GM21447 (cell line): Measurements from ENCODE around the gene EXD1.

Source experiments
- ATAC-seq: cut with Tn5 transposase; IDR thresholded peaks from one replicate; pipeline ENCODE4 v1.9.1; 2021; ENCODE audit not compliant: unreplicated experiment

The EXD1 gene

DNA sequence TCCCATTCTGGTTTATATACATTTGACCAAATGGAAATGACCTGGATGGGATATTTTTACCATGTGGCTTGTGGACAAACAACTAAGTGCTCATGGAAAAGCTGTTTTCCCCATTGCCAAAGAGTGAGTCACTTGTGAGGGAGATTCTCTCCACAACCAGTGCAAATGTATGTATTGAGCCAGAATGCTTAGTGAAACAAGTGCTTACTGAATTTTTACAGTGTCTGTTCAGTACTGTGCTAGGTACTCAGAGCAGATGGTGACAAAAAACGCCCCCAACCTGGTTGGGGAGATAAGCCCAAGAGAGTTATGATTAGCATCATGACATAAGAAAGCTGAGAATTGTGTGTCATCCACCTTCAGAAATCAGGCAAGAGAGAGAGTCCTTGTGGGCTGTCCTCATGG lies 2.8 kb upstream of the EXD1 start:
- ATAC-seq: no peak

DNA sequence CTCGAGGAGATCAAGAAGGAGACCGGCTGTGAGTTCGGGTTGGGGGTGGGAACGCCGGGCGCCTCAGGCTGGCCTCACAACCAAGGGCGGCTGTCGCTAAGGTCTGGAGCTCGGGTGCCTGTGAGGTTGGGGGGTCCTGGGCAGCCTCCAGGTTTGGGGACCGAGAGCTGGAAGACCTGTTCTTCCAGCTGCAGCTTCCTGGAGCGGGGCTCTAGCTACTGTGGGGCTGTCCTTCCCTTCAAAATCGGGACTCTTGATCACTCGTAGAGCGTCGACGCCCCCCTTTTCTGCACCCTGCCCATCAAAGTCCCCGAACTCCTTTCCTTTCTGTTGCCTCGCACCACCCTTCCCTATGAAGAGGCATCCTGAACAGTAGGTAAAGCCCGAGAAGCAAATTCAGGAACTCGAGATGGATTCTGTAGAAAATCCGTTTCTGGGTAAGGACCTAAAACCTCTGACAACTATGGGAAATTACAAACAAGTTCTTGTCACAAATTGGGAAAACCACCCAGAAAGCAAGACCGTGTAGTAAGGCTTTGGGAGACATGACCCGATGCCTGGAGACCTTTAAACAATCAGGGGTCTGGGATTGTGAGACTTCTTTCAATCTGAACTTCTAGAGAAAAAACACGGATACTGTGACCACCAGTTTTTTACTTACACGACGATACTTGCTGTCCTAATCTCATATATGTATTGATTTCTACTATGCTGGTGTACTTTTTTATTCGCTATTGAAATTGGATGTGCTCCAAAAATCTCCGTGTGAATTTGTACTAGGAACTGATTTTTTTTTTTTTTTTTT lies 1.1 kb upstream of the EXD1 start:
- peak; percentile 33 for ATAC-seq

DNA sequence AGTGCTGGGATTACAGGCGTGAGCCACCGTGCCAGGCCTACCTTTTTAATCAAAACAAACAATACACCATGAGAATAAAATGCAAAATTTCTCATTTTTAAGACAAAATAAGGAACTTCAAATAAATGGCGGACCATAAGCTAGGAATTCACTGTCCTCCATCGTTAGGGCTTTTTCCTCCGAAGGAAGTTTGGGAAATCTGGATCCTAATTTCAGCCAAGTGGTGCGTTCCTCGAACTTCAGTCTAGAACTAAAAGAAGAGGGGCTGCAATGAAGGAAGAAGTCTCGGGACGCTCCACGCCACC lies 260 bp downstream of the EXD1 start:
- no peak for ATAC-seq

DNA sequence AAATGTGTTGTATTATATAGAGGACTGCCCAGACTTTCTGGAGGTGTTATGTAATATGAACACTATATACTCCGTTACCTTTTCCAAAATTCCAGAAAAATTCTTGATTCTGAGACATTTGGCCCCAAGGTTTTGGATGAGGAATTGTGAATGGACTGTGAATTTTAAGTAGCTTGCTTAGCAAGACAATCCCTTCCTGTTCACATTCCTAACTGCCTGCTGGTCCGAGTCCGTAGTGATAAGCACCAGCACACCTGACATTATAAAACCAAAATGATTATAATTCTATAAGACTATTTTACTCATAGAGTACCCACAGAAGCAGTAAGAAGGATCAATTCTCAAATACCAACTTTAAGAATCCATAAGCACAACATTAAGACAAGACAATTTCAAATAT lies 11.2 kb downstream of the EXD1 start:
- ATAC-seq: no peak

DNA sequence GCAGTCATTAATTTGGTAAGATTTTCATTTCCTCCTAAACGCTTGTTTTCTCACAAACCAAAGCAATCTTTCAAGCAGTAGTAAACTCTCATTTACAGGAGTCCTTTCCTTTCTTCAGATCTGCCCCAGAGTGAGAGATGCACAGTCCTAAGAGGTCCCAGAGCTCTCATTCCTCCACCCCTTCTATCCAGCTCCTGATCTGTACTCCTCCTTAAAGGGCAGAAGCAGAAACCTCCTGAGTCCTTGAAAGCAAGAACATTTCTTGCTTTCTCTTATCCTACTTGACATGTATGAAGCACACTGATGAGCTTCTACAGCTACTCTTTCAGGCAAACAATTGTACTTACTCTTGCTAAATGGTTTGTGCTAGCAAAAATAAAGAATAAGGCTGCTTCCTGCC lies 11.7 kb downstream of the EXD1 start:
- ATAC-seq: no peak

DNA sequence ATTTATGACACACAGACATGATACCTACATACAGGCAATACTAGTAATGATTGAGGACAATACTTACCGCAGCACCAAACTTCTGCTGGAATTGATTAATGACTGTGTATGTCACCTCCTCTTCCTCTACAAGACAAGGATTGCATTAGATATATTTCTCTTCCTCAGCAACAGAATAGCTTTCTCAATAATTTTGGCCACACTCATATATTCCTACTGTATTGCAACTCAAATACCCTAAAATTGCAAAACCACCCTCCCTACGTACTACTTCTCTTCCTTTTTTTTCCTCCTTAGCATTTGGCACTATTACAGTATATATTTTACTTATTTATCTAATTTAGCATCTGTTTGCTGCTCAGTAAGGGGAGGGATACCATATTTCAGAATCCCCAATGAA lies 14.8 kb downstream of the EXD1 start:
- no peak for ATAC-seq

DNA sequence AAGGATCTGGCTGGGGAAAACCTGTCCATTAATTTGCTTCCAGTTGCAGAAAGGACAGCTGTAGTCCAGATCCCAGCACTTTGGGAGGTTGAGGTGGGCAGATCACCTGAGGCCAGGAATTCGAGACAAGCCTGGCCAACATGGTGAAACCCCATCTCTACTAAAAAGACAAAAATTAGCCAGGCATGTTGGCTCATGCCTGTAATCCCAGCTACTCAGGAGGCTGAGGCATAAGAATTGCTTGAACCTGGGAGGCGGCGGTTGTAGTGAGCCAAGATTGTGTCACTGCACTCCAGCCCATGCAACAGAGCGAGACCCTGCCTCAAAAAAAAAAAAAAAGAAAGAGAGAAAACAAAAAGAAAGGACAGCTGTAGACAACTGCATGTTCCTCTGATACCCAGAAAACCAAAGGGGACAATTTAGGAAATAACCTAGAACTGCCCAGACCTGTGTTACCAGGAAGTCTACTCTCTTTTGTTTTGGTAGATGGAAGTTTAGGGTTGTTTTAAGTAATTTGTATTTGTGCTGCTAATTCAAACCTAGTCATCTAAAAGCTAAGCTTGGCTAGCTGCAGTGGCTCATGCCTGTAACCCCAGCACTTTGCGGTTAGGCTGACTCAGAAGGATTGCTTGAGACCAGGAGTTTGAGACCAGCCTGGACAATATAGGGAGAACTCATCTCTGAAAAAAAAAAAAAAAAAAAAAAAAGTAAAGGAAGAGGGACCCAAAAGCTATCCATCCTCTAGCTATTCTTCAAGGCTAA lies 22.7 kb downstream of the EXD1 start:
- no peak for ATAC-seq

DNA sequence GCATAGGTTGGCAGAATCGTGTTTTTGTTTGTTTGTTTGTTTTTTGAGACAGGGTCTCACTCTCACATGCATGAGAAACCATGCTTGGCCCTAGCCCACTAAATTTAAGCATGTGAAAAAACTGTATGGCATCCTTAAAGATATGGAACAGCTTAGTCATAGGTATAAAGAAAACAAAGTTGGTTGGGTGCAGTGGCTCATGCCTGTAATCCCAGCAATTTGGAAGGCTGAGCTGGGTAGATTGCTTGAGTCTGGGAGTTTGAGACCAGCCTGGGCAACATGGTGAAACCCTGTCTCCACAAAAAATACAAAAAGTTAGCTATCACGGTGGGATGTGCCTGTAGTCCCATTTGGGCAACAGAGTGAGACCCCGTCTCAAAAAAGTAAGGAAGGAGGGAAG lies 25.2 kb downstream of the EXD1 start:
- no peak for ATAC-seq

DNA sequence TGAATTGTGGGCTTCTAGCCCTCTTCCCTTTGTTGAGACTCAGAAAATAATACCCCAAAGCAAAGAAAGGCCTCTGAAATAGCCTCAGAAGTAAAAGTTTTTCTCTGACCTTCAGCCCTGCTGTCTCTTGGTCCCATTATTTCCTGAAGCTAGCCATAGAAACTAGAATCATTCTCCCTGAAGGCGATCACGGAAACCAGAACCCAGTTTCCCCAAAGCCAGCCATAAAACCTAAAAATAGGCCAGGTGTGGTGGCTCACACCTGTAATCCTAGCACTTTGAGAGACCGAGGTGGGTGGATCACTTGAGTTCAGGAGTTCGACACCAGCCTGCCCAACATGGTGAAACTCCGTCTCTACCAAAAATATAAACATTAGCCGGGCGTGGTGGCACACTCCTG lies 27.2 kb downstream of the EXD1 start:
- no peak for ATAC-seq

DNA sequence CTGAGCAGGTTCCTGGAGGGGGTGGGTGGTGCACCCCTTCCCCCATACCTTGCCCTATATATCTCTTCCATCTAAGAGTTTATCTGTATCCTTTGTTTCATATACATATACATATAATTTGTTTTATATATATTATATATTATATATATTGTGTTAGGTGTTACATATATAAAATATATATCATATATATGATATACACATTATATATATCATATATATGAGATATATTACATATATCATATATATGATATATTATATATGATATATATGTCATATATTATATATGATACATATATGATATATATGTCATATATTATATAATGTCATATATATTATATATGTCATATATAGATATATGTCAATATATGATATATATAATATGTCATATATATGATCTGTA lies 31.1 kb downstream of the EXD1 start:
- ATAC-seq: no peak

DNA sequence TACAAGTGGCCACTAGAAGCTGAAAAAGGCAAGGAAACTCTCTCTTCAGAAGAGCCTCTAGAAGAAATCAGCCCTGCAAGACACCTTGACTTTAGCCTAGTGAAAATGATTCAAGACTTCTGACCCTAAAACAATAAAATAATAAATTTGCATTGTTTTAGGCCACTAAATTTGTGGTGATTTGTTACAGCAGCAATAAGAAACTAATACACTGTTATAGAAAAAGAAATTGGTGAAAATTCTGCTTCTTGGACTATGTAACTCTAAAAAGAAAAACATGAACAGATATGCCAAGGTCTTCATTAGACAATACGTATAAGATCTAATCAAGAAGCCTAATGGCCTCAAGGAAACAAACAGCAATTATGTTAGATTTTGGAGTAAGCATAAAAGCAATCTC lies 36.1 kb downstream of the EXD1 start:
- no peak for ATAC-seq

DNA sequence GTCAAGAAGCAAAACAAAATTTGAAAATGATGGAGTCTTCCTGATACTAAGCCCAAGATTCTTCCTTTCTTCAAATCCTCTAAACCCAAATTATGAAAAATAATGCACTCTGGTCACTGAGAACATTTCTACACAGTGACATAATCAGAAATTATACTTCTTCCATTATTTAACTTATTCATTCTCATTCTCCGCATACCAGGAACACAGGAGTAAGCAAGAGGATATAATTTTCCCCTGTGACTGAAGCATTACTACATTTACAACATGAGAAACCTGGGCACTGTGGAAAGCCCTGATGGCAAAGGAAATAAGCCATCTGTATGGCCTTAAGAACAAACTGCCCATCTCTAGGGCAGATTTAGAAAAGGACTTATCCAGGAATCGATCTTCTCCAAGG lies 47.0 kb downstream of the EXD1 start:
- ATAC-seq: no peak

DNA sequence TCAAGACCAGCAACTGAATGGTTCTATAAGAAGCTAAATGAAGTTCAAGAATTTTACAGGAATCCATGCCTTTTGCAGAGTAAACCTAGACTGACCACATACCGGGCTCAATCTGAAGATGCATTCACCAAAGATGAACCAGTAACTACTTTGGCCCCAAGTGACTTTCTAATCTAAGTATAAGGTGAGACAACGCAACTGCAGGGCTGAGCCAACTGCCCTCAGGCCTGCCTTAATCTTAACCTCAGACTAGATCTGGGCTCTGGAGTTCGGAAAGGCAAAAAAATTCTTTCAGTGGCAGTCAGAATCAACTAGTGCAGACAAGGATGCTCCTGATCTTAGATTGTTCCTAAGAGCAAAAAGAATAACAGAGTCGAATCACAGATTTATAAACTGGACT lies 48.3 kb downstream of the EXD1 start:
- no peak for ATAC-seq

DNA sequence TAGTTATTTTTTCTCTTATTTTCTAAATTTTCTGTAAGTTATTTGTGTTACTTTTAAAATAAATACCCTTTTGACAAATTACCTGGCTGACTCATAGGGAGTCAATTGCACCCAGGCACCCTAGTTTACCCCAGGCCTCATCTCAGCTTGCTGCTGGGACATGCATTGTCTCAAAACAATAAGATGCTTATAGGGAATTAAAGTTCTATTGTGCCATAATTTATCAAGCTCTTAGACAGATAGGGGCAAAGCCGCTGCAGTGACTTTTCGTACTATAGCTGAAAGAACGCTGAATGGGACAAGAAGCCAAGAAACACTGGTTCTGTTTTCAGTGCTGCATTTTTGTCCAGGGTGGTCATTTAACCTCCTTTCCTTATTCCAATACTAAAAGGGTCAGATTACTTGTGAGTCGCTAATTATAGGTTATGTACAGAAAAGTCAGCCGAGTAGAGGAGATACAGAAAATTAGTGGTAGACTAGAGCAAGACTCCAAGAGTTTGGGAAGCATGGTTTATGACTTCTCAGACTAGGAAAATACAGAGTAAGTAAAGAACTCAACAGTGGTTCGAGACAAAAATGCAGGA lies 50.3 kb downstream of the EXD1 start:
- no peak for ATAC-seq

DNA sequence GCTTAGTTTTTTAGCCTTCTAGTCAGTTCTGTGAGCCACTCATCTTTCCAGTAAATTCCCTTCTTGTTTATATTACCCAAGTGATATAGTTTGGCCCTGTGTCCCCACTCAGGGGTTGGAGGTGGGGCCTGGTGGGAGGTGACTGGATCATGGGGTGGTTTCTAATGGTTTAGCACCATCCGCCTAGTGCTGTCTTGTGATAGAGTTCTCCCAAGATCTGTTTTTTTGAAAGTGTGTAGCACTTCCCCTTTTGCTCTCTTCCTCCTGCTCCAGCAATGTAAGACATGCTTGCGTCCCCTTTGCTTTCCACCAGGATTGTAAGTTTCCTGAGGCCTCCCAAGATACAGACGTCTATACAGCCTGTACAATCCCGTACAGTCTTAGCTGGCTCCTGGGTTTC lies 60.8 kb downstream of the EXD1 start:
- no peak for ATAC-seq

DNA sequence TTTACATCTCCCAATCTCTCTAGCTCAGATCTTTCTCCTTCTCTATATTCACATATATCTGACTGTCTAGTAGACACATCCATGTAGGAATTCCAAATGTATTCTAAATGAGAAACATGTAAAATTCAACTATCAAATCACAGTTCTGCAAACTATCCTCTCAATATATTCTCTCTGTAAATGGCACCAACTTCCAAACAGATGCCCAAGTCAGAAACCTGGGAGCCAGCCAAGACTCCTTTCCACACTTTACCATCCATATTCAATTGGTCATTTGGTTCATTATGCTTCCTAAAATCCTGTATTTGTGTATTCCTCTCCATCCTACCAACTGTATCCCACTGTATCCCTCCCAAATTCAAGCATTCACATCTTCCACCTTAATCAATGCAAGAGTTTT lies 61.5 kb downstream of the EXD1 start:
- no peak for ATAC-seq

DNA sequence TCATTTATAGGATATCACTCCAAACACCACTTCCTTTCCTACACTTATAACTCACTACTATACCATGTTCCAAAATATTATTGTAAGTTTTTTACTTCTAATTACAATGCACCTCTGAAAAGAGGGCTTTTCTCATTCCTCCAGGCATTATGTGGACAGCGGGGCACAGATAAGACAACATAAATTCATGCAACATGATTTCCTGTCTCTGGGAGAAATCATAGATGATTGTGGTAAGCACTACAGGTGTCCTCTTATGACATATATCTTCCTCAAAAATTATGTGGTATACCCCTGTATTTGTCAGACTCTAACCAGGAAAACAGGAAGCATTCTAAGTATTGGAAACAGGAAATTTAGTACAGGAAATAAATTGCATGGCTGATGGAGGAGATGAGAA lies 68.8 kb downstream of the EXD1 start:
- no peak for ATAC-seq

DNA sequence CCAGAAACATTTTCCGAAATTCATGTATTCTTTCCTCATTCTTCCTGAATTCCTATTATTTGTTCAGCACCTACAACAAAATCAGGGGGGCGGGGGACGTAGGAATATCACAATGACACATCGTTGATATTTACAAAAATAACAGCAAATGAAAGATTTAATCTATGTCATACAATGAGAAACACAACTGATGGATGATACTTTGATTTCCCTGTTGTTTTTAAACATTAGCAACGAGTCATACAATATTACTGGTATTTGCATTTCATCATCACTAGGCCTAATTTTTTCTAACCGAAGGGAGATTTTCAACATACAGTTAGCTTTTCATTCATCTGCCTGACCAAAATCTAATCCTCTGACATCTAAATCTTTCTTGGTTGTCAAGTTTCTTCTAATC lies 69.2 kb downstream of the EXD1 start:
- no peak for ATAC-seq

DNA sequence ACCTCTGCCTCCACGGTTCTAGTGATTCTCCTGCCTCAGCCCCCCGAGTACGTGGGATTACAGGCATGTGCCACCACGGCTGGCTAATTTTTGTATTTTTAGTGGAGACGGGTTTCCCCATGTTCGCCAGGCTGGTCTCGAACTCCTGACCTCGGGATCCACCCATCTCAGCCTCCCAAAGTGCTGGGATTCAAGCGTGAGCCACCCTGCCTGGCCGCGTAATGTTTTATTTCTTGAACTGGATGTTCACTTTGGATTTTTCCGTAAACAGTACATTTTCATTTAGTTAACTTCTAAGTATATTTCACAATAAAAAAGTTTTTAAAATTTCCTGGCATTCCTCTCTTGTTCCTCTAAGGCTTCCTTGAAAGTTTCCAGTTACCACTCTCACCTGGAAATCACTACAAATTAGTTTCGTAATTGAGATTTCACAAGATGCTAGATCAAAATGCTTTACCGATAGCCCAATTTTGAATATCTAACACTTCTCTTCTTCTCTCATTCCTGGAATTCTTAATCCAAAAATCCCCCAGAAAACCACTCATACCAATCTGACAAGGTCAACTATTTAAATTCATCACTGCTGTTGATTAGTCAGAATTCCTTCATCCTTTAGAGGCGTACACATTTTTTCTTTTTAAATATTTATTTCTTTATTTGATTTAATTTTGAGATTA lies 69.8 kb downstream of the EXD1 start:
- no peak for ATAC-seq

DNA sequence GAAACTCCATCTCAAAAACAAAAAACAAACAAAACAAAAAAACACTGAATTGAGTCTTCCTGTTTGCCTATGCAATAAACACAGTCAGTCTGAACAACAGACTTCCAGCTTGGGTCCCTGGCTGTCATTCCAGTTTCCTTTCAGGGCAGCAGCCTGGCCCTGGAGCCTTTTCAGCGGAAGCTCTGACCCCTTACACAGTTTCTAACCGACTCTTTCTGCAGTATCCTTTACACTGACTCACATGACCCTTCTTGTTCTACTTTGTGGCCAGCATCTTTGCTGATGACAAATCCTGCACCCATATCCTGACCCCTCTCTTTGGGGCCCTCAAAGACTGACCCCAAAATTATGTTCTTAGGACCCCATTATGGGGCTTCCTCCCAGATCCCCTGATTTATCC lies 76.1 kb downstream of the EXD1 start:
- no peak for ATAC-seq

DNA sequence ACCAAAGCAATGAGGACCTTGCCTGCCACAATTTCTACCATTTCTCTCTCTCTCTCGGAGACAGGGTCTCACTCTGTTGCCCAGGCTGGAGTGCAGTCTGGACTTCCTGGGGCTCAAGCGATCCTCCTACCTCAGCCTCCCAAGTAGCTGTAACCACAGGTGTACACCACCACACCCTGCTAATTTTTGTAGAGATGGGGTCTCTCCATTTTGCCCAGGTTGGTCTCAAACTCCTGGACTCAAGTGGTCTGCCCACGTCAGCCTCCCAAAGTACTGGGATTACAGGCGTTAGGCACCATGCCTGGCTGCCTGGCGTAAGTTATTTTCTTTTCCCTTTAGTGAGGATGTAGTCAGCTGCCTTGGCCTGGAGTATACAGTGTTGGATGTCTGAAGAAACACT lies 76.8 kb downstream of the EXD1 start:
- no peak for ATAC-seq

DNA sequence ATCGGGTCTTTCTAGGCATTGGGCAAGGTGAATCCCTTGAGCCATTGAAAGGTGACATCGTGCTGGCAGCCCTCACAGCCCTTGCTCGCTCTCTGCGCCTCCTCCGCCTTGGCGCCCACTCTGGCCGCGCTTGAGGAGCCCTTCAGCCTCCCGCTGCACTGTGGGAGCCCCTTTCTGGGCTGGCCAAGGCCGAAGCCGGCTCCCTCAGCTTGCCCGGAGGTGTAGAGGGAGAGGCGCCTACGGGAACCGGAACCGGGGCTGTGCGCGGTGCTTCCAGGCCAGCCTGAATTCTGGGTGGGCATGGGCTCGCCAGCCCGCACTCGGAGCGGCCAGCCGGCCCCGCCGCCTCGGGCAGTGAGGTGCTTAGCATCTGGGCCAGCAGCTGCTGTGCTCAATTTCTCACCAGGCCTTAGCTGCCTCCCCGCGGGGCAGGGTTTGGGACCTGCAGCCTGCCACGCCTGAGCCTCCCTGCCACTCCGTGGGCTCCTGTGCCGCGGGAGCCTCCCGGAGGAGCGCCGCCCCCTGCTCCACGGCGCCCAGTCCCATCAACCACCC lies 79.0 kb downstream of the EXD1 start:
- ATAC-seq: no peak
